Measurements from ENCODE around the gene ODAD4.

ODAD4 gene

GRCh38 chr17:41972571-41973407 lies 42.4 kb downstream of the ODAD4 start:
- no peak for DNase-seq

- no peak for DNase-seq
Observed at GRCh38 chr17:41973408-41973811, 43.0 kb downstream of the ODAD4 start.

DNA sequence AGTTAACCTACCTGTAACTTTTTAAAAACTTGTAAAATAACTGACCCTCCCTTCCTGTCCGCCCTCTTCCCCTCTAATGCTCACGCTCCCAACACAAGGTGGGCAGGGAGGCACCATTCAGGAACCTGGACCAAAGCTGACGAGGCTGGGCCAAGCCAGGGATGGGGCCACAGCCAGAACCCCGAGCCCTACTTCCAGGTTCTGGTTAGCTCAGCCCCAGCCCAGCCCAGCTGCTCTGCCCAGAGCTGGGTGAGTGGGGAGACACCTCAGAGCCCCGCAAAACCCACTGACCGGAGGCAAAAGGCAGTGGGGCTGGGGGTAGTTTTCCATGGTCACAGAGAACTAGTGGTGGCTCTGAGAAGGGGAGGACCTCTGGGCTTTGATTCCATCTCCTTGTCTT lies 43.6 kb downstream of the ODAD4 start:
- no peak for DNase-seq

DNA sequence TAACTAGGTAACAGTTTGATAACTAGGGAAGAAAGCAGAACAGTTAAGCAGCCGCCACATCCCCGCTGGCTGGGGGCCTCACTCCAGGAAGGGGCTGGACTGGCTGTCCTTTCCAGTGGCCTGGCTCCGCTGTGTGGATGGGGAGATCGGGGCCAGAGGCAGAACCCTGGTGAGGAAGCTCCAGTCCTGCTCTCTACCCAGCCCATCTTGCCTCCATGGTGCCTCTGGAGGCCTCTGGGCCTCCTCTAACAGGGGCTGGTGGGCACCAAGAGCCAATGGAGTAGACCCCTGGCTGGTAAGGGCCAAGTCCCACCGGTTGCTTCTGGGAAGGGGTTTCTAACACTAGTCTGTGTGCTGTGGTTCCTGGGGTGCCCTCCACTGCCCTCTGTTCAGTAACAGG lies 44.2 kb downstream of the ODAD4 start:
- no peak for DNase-seq

DNA sequence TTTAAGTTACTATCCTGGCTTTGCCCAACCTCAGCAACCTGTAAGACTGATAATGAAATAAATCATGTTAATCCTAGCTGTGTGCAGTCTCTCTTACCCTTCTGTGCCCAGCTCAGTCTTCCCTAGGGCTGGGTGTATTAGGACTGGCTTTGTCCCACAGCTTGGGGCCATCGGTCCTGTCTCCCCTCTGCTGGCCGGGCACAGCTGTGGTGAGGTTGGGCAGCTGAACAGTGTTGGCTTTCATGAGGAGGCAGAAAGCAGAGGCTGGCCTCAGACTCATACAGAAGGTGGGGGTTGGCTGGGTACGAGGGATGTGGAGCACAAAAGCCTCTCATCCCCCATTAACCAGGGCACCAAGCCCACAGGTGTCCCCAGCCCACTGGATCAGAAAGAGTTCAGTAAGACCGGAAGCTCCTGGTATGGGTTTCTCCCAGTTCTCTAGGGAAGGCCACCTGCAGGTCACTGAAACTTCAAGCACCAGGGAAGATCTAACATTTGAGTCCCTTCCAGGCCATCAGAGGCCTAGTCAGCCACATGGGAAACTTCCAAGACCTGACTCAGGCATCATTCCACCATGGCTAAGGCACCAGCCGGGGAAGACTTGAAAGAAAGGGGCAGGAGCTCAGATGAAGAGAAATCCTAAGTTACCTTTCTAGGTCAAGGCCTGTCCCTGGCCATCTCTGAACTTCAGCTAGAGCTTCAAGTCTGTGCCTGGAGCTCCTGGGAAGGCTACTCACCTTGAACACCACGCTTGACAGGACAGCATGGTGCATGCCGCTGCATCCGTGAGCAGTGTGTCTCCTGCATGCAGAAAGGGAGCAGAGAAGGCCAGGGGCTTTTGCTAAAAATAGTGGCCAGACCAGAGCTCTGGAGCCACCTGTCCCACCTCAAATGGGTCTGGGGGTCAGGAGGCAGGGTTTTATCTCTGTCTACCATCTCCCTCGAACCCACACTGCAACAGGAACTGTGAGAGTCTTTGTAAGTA lies 45.0 kb downstream of the ODAD4 start:
- no peak for DNase-seq

DNA sequence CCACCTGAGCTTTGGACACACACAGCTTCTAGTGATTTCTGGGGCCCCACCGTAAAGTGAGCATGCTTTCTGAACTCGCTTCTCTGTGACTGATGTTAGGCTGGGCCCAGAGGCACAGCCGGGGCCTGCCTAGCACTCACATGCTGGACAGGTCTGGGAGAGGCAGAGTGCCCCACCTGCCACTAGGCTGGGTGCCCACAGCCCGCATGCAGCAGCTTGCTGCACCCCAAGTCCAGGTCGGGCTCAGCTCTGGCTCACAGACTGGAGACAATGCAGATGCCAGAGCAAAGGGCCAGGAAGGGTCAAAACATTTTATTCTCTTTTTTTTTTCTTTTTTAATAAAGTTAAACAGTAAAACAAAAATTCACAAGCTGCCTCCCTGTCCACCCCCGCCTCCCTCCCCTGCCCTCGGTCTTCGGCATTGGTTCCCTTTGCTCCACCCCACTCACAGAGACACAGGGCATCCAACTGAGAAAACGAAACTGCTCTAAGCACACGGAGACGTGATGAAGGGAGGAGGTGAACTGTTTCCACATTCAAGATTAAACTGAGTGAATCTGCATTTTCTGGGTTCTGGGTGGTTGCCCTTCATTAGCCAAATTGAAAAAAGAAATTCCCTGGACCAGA lies 45.8 kb downstream of the ODAD4 start:
- no peak for DNase-seq

DNA sequence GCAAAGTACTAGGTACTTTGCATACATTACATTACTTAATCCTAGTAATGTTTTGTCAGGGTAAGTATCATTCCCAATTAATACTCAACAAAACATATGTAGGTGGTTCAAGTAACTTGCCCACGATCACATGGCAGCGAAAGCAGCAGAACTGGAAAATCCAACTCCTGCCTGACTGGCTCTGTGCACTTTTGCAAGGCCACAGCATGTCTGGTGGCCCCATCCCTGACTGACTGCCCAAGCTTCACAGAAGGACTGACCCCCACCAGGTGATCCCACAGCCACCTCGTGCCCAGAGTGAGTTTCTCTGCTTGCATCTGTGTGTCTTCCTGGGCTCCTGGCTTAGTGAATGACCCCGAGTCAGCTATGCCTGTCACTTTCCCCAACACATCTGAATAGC lies 47.6 kb downstream of the ODAD4 start:
- DNase-seq = no peak

DNA sequence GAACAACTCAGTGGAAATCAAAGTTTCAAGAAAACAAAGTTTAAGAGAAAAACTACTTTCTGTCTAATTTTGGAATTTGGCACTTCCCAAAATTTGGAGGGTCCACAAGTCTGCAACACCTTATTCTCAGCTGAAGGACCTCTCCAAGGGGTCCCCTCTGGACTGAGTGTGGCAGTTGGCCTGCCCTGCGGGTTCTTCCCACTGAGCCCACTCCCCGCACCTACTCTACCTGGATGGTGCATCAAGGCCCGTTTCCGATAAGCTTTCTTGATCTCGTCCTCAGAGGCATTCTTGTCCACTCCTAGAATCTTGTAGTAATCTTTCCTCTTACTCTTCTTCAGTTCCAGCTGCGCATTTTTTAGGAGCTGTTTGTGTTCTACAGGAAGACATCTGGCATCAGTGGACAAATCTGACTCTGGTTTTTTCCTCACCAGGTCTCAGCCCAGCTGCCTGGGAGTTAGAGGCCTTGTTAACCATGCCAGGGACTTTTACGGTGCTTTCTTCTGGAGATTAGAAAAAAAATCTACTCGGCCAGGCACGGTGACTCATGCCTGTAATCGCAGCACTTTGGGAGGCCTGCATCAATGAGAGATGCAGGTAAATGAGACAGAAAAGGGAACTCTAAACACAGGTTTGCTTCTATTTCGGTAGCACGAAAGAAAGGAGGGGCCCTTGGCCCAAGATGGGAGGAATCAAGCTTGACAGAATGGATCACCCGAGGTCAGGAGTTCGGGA lies 51.8 kb downstream of the ODAD4 start:
- no peak for DNase-seq

DNA sequence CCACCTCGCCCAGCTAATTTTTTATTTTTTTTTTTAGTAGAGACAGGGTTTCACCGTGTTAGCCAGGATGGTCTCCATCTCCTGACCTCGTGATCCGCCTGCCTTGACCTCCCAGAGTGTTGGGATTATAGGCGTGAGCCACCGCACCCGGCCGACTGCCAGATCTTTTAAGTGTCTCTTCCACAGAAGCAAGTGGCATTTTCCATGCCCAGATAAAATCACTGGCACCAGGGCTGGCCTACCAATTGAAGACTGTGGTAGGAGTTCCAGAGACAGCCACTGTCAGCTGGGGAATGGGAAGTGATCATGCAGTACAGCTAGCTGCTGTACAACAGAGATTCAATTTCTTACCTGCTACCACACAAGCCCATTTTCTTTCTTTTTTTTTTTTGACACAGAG lies 54.0 kb downstream of the ODAD4 start:
- DNase-seq = no peak

GRCh38 chr17:41985919-41986318 lies 55.5 kb downstream of the ODAD4 start:
- DNase-seq = no peak

DNA sequence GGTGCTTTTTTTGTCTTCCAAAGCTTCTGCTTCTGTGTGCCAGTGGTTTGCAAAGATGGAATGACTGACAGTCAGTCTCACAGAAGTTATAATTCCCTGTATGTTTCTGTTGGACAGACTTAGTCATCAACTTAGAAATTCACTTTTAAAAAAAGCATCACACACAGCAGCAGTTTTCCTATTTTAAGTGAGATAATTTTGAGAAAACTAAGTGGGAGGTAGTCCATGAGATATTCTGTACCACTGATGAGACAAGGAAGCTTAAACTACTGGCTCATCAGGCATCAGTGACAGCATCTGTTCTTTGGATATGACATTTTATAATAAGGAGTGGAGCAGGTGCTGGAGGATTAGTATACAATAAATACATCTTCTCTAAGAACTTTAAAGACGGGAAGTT lies 56.2 kb downstream of the ODAD4 start:
- no peak for DNase-seq

GRCh38 chr17:41987642-41988041 lies 57.2 kb downstream of the ODAD4 start:
- DNase-seq = no peak

- DNase-seq = no peak
Observed at GRCh38 chr17:41988418-41988817, 58.0 kb downstream of the ODAD4 start.

DNA sequence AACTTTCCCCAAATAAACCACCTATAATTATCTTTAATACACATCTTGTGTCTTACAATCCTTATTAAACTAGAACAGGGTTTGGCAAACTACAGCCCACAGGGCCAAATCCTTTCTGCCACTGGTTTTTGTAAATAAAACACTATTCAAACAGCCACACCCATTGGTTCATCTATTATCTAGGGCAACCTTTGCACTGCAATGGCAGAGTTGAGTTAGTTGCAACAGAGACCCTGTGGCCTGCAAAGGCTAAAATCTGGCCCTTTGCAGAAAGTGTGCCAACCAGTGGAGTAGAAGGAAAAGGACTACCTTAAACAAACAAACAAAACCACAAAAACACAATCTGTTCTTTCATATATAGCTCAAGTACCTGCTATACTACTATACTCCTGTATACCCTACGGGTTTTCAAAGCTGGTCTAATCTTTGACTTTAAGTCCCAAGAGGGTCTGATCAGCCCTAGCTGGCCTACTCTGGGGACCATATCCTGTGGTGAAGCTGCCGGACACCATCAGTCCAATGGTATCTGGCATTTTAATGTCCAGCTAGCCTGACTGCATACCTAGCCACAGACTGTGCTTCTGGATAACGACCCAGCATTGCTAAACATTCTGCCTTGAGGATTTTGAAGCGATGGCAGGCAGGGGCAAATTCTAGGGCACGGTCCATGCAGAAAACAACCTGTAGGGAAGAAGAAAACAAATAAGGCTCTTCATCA lies 59.4 kb downstream of the ODAD4 start:
- no peak for DNase-seq

GRCh38 chr17:41992576-41992975 lies 62.2 kb downstream of the ODAD4 start:
- no peak for DNase-seq

DNA sequence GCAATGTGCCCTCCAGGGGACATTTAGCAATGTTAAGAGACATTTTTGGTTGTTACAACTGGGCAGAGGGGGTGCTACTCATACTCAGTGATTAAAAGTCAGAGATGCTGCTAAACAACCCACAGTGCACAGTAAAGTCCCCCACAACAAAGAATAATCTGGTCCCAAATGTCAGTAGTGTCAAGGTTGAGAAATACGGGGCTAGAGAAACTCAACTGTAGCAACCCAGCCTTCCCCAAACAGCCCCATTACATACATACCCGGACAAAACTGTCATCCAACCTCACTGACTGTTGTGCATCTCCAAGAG lies 66.4 kb downstream of the ODAD4 start:
- DNase-seq = no peak

- DNase-seq = no peak
Observed at GRCh38 chr17:41998497-41998896, 68.1 kb downstream of the ODAD4 start.

DNA sequence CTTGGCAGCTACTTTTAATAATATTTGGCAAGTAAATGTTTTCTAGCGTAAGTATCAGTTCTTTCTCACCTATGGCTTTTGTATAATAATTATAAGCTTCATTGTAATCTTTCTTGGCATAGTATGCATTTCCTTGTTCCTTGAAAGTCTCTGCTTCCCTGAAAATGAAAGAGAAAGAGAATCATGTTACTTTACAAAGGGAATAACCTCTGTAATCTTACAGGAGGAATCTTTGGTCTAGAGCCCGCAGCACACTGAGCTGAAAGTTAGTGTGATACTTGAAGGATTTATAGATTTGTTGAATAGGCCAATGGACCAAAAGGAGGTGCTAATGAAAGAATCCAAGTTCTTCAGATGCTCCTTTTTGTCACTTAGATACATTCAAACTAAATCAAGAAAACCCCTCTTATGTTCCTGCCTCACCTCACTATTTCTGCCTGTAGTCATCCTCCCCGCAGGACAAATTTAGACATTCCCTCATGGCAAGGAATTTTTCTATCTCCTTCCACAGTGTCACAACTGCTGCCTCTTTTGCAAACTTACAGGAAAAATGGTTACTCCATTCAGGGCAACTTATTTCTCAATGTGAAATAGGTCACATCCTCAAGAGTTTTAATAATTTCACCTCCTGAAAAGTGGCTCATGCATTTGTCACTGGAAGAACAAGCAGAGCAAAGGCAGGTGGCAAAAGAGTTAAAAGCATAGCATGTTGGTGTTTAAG lies 70.2 kb downstream of the ODAD4 start:
- DNase-seq = no peak

- DNase-seq = no peak
Observed at GRCh38 chr17:42001729-42002128, 71.3 kb downstream of the ODAD4 start.

DNA sequence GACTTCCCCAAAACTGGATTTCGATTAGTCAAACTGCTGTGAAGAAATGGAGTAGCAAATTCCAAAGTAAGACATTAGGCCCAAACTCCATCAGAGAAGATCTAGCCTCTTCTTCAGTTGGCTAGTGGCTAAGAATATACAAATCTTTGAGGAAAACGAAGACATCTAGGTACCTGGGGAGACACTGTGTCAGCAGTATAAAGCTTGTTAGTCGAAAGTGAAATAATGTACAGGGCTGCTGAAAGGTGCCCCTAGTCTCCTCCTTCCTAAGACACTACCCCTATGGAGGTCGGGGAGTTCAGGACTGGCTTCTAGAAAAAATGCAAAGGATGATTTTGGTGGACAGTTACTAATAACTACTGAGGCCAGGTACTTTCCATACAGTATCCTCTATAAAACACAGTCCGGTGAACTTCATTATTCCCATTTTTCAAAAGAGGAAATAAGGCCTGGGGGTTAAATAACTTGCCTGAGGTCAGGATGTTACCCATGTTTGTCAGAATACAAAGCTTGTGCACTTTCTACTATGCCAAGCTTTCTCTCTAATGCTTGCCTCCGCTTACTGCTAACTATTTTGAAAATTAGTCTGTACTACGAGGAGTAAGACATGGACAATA lies 71.9 kb downstream of the ODAD4 start:
- DNase-seq = no peak

GRCh38 chr17:42002792-42003301 lies 72.4 kb downstream of the ODAD4 start:
- DNase-seq = no peak

Data from CD4-positive, alpha-beta T cell treated with Interleukin-17A for 1 hour (primary cell).